Lung microvascular endothelial cell (primary cell): ENCODE data around the gene HSPA2. TPM values are rescaled to one million over a fixed set of nuclear protein-coding genes. Genes with fewer than 3 reads are reported as not detected.
A peak's percentile ranks its signal among the peaks of the same experiment; 100 is the strongest.
"Not testable (repeated sequence)": the region's sequence is repeated elsewhere in the genome, so short reads cannot be mapped to it uniquely, and the experiment has no call there.

ENCODE experiments used
- DNase-seq, 2 donors: peaks; one replicate each; pipeline versions ENCODE4 v3.0.0 to v3.0.0-alpha.2; 2010; ENCODE audit warnings: low read depth in 2 of 2
- total RNA-seq: library from RNA; depleted of rRNA; stranded (reverse); fragments of >200 nt; gene quantifications from 2 replicates; pipeline ENCODE4 v1.2.1, GENCODE V29; 2014

Gene HSPA2
- total RNA-seq, 1 donor from 2014 or later, result 3.0 TPM

DNA sequence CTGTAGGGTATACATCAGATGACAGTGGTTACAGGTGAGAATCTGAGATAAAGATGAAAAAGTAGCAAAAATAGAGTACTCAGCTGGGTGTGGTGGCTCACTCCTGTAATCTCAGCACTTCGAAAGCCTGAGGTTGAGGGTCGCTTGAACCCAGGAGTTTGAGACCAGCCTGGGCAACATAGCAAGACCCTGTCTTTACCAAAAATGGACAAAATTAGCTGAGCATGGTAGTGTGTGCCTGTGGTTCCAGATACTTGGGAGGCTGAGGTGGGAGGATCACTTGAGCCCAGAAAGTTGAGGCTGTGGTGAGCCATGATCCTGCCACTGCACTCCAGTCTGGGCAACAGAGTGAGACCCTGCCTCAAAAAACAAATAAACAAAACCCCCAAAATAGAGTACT lies 17.7 kb downstream of the HSPA2 start:
- DNase-seq, result not testable (repeated sequence)

GRCh38 chr14:64561631-64562030 lies 21.1 kb downstream of the HSPA2 start:
- no peak for DNase-seq

DNA sequence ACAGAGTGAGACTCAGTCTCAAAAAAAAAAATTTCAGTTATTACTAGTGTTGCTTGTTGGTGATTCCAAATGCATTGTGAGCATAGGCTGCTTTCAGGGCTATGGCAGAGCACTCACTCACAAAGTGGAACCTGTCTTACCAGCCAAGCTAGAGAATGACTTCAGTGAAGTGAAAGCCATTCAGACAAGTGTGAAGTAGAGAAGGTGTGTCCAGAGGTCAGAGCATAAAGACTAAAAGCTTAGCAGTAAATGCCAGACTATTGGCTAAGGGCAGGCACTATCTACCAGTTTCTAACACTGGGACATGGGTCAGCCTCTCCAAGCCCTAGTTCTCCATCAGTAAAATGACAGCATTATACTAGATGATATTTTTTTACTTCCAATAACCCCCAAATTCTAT lies 21.9 kb downstream of the HSPA2 start:
- no peak for DNase-seq

GRCh38 chr14:64563696-64564095 lies 23.2 kb downstream of the HSPA2 start:
- DNase-seq, result no peak

DNA sequence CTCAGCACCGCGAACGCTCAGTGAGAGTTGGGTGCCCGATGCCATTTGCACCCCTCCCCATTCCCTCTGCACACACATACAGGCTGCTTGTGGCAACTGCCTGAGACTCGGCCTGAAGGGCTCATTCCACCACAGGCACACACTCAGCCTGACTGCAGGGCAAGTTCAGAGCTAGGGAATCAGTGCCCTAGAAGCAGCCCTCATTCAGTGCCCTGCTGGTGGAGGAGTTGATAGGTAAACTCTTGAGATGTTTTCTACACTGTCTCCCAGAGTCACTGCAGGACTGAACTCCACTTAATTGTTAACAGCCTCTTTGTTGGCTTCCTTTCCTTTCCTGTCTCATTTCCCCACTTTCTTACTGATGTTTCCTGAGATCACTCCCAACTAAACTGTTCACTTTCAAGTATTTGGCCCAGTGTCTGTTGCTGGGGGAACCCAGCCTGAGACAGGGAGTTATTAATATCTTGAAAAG lies 26.1 kb downstream of the HSPA2 start:
- peak in 1 of 2 donors; percentile 72 for DNase-seq

DNA sequence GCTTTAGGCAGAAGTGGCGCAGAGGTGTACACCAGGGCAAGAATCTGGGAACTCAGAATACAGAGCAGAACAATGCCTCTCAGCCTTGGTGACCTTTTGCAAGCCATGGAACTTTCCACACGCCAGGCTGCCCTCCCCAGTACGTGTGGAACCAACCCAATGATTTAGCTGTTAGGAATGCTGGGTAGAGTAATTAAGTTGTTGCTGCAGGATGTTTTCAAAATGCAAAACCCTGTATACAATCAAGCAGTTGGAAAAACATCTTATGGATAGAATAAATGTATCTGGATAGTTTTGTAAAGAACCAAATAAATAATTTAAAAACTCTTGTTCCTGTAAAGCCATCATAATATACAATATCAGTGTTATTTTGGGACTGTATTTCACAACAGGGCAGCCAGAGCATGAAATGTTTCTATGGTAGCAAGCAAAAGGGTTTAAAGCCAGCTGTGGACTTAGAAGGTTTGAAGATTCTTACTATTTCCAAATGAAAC lies 28.6 kb downstream of the HSPA2 start:
- peak; percentile 71 to 90 for DNase-seq

DNA sequence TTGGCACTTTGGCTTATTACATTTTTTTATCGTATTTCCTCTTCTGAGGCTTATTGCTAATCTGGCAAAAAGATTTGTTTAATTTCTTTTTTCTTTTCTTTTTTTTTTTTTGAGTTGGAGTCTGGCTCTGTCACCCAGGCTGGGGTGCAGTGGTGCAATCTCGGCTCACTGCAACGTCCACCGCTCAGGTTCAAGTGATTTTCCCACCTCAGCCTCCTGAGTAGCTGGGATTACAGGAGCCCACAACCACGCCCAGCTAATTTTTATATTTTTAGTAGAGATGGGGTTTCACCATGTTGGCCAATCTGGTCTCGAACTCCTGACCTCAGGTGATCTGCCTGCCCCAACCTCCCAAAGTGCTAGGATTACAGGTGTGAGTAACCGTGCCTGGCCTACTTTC lies 29.1 kb downstream of the HSPA2 start:
- not testable (repeated sequence) for DNase-seq

GRCh38 chr14:64572386-64573104 lies 32.0 kb downstream of the HSPA2 start:
- no peak for DNase-seq

- no peak for DNase-seq
Measured at GRCh38 chr14:64573109-64573508, 32.6 kb downstream of the HSPA2 start.

DNA sequence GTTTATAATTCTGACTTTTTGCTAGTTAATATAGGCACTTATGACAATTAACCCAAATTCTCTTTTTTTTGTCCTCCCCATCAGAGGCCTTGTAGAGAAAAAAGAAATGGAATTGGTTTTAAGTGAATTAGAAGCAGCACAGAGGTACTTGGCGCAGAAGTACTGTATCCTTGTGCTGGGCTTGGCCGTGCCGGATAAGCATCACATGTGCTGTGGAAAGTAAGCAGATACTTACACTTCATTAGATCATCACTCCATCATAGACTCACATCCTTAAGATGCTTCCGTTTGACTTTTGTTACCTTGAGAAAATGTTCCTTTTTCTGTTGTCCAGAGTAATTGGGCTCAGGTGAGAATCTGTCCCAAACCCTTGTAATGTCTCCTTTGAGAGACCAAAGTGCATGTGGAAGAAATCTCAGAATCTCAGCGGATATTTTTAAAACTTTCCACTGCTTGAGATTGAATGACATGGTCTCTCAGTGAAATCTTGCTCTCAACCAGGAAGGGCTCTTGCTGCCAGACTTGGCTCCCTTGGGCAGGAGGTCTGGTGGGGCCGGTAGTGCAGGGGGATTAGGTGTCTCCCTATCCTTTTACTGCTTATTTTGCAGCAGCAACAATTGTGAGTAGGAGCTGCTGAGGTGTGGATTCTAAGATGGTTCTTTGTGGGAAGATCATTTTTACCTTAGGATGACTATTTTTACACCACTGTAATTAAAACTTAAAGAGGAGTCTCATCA lies 34.0 kb downstream of the HSPA2 start:
- DNase-seq, result no peak

GRCh38 chr14:64577211-64577610 lies 36.7 kb downstream of the HSPA2 start:
- no peak for DNase-seq

GRCh38 chr14:64580467-64580866 lies 39.9 kb downstream of the HSPA2 start:
- DNase-seq, result peak in 1 of 2 donors; percentile 87

DNA sequence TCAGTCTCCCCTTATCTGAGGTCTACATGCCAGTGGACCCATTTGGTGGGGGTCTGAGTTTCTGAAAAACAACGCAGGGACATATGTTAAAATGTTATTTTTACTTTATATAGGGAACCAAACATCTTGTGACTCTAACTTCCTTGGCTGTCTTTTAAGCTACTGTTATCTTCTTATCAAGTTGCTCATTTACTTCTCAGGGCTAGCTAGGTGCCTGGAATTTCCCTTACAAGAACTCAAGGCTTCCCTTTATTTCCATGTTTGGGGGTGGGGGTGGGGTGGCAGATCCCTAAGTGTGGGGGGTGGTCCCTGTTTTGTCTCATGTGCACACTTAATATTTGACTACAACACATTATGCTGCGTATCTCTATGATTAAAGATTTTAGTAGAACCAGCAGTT lies 40.8 kb downstream of the HSPA2 start:
- no peak for DNase-seq

GRCh38 chr14:64581817-64582216 lies 41.3 kb downstream of the HSPA2 start:
- no peak for DNase-seq

DNA sequence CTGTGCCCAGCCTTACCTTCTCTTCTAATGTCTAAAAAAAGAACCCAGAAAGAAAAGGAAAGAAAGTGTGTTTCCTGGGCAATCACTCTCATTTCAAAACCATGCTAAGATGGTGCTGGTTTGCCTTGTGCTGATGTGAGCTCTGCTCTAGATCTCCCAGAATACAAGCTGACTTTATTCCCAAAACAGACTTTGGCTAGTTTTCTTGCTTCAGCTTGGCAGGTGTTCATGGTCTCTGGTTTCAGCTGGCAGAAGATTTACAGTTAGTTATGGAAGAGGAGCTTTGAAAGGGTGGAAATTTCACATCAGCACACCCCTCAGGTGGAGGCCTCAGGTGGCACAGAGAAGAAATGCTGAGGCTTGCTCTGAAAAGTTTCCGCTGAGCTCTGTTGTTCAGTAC lies 43.6 kb downstream of the HSPA2 start:
- no peak for DNase-seq

DNA sequence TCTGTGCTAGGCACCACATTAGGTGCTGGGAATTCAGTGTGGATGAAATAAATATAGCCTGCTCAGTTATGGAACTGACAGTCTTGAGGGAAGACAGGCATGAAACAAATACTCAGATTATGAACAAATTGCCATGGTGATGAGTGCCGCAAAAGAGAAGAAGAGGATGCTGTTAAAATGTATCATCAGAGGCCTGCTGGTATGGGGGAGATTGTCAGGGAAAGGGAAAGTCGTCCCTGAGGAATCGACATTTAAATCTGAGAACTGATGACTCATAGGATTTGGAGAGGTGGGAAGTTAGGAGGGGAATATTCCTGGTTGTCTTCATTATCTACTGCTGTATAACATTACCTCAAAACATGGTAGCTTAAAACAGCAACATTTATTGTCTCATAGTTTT lies 51.3 kb downstream of the HSPA2 start:
- no peak for DNase-seq

Other genes starting within 250 kb of the HSPA2 start
- gene ESR2, start 246.4 kb upstream of the HSPA2 start, total RNA-seq, result under 0.01 and 0.44 TPM in 2 replicates
- gene MTHFD1, start 152.4 kb upstream of the HSPA2 start, total RNA-seq, result 30.6 and 35.3 TPM in 2 replicates
- 0.20 and 0.22 TPM in 2 replicates for gene AKAP5, start 75.2 kb upstream of the HSPA2 start, total RNA-seq
- gene ZBTB25, start 36.9 kb upstream of the HSPA2 start, total RNA-seq, result 2.6 and 3.0 TPM in 2 replicates
- 25.7 and 38.5 TPM in 2 replicates for gene ZBTB1, start 36.0 kb upstream of the HSPA2 start, total RNA-seq
- 0.40 and 0.44 TPM in 2 replicates for gene PPP1R36, start 9.2 kb downstream of the HSPA2 start, total RNA-seq
- 5.9 and 15.7 TPM in 2 replicates for gene PLEKHG3, start 163.7 kb downstream of the HSPA2 start, total RNA-seq